ENCODE results near the gene MRPL14.
"Not testable (repeated sequence)": the region's sequence is repeated elsewhere in the genome, so short reads cannot be mapped to it uniquely, and the experiment has no call there.

The MRPL14 gene

DNA sequence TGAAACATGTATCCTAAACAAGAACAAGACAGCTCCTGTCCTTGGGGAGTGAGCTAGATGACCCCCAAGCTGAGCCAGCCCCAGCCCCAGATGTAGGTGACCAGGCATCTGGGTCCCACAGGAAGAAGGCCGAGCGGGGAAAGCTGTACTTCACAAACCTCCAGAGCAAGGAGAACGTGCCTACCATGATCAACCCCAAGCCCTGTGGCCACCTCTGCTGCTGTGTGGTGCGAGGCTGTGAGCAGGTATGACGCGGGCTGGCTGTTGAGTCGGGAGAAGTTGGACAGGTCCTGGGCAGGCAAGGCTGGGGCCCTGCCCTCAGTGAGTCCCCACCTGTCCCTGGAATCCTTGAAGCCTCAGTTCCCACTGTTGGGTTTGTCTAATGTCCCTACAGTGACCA lies 20.0 kb upstream of the MRPL14 start:
- Histone ChIP-seq H3K4me1 (ENCODE audit: control insufficient read depth, low read depth, low read length) (no peaks in the 10 kb centered on the region), H3K4me3 (ENCODE audit: low read length) (no peak overlapping the region), H3K36me3 (ENCODE audit: control insufficient read depth, low read depth, low read length) (peaks cover 57% of the 10 kb centered on the region), H3K9ac (ENCODE audit: low read length) (no peak overlapping the region), H3K27ac (ENCODE audit: low read length) (no peak overlapping the region), H3K9me3 (ENCODE audit: control insufficient read depth, low read depth, low read length) (no peaks in the 10 kb centered on the region), H3K27me3 (ENCODE audit: control insufficient read depth, insufficient read depth, low read length) (no peaks in the 10 kb centered on the region)

DNA sequence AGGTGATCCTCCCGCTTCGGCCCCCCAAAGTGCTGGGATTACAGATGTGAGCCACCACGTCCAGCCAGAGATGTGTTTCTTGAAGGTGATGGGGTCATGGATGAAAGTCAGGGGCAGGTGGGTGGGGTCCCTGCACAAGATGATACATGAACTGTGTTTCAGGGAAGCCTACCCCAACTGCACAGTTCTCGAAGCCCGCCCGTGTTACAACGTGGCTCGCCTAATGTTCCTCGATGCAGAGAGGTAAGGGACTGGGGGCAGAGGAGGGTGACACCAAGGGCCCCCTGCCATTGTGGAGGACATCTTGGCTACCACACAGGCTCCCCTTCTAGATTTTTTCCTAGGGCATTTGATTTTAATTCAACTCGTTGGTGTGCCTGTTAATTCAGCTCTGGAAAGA lies 19.4 kb upstream of the MRPL14 start:
- Histone ChIP-seq H3K36me3 (ENCODE audit: control insufficient read depth, low read depth, low read length) (peaks cover 57% of the 10 kb centered on the region), H3K9me3 (ENCODE audit: control insufficient read depth, low read depth, low read length) (no peaks in the 10 kb centered on the region), H3K9ac (ENCODE audit: low read length) (no peak overlapping the region), H3K27me3 (ENCODE audit: control insufficient read depth, insufficient read depth, low read length) (no peaks in the 10 kb centered on the region), H3K4me3 (ENCODE audit: low read length) (no peak overlapping the region), H3K4me1 (ENCODE audit: control insufficient read depth, low read depth, low read length) (no peaks in the 10 kb centered on the region), H3K27ac (ENCODE audit: low read length) (no peak overlapping the region)

DNA sequence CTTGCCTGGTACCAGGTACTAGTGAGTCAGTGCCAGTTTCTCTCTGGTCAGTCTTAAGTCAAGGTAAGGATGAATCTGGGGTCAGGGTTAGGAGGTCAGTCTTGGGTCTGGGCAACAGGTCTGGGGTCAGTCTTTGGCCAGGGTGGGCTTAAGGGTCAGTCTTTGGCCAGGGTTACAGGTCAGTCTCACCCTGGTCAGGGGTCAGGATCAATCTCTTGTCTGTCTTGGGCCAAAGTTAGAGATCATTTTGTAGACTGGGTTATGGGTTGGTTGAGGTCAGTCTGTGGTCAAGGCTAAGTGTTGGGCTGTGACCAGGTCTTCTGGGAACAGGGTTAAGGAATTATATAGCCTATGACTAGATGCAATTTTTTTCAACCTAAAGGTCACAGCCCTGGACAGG lies 18.6 kb upstream of the MRPL14 start:
- Histone ChIP-seq H3K4me1 (ENCODE audit: control insufficient read depth, low read depth, low read length) (no peaks in the 10 kb centered on the region), H3K27ac (ENCODE audit: low read length) (no peak overlapping the region), H3K9me3 (ENCODE audit: control insufficient read depth, low read depth, low read length) (no peaks in the 10 kb centered on the region), H3K27me3 (ENCODE audit: control insufficient read depth, insufficient read depth, low read length) (no peaks in the 10 kb centered on the region), H3K4me3 (ENCODE audit: low read length) (no peak overlapping the region), H3K9ac (ENCODE audit: low read length) (no peak overlapping the region), H3K36me3 (ENCODE audit: control insufficient read depth, low read depth, low read length) (peaks cover 59% of the 10 kb centered on the region)

DNA sequence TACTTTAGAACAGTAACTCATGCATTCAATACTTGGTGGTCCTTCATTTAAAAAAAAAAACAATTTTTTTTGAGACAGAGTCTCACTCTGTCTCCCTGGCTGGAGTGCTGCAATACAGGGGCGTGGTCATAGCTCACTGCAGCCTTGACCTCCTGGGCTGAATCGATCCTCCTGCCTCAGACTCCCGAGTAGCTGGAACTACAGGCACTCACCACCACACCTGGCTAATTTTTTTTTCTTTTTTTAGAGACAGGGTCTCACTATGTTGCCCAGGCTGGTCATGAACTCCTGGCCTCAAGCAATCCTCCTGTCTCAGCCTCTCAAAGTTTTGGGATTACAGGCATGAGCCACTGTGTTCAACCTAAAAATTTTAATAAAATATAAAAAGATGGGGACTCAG lies 17.3 kb upstream of the MRPL14 start:
- H3K9me3 ChIP-seq (ENCODE audit: control insufficient read depth, low read depth, low read length); H3K27me3 ChIP-seq (ENCODE audit: control insufficient read depth, insufficient read depth, low read length); H3K4me1 ChIP-seq (ENCODE audit: control insufficient read depth, low read depth, low read length); H3K27ac ChIP-seq (ENCODE audit: low read length); H3K9ac ChIP-seq (ENCODE audit: low read length); H3K4me3 ChIP-seq (ENCODE audit: low read length): not testable (repeated sequence)
- peaks cover 59% of the 10 kb centered on the region for H3K36me3 ChIP-seq (ENCODE audit: control insufficient read depth, low read depth, low read length)

DNA sequence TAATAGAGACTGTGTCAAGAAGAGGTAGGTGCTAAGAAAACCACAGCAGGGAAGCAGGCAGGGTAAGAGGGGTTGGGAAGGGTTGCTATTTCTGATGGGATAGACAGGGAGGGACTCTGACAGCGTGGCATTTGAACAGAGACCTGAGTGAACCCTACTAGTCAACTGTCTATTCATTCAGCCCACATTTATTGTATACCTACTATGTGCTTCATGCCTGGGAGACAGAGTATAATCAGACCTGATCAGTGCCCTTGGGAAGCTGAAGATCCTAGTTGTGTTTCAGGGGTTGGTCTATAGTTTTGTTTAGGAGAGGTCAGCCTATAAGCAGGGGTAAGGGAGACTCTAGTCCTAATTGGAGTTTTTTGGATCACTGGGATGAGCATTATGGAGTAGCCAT lies 16.5 kb upstream of the MRPL14 start:
- Histone ChIP-seq H3K27me3 (ENCODE audit: control insufficient read depth, insufficient read depth, low read length) (no peaks in the 10 kb centered on the region), H3K9ac (ENCODE audit: low read length) (no peak overlapping the region), H3K9me3 (ENCODE audit: control insufficient read depth, low read depth, low read length) (no peaks in the 10 kb centered on the region), H3K4me3 (ENCODE audit: low read length) (no peak overlapping the region), H3K4me1 (ENCODE audit: control insufficient read depth, low read depth, low read length) (peaks cover 2% of the 10 kb centered on the region), H3K36me3 (ENCODE audit: control insufficient read depth, low read depth, low read length) (peaks cover 52% of the 10 kb centered on the region), H3K27ac (ENCODE audit: low read length) (no peak overlapping the region)

DNA sequence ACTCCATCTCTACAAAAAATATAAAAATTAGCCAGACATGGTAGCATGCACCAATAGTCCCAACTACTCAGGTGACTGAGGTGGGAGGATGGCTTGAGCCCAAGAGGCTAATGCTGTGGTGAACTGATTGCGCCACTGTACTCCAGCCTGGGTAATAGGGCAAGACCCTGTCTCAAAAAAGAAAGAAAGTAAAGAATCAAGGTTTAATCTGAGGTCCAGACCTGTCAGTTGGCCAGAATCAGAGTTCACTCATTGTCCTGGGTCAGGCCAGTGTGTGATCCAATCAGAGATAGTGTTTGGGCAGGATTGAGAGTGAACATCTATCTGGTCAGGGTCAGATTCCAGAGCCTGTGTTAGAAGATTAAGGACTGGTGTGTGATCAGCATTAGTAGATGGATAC lies 15.6 kb upstream of the MRPL14 start:
- Histone ChIP-seq H3K36me3 (ENCODE audit: control insufficient read depth, low read depth, low read length) (peaks cover 43% of the 10 kb centered on the region), H3K27me3 (ENCODE audit: control insufficient read depth, insufficient read depth, low read length) (no peaks in the 10 kb centered on the region), H3K9me3 (ENCODE audit: control insufficient read depth, low read depth, low read length) (no peaks in the 10 kb centered on the region), H3K4me1 (ENCODE audit: control insufficient read depth, low read depth, low read length) (peaks cover 3% of the 10 kb centered on the region), H3K27ac (ENCODE audit: low read length) (no peak overlapping the region), H3K4me3 (ENCODE audit: low read length) (no peak overlapping the region), H3K9ac (ENCODE audit: low read length) (no peak overlapping the region)

DNA sequence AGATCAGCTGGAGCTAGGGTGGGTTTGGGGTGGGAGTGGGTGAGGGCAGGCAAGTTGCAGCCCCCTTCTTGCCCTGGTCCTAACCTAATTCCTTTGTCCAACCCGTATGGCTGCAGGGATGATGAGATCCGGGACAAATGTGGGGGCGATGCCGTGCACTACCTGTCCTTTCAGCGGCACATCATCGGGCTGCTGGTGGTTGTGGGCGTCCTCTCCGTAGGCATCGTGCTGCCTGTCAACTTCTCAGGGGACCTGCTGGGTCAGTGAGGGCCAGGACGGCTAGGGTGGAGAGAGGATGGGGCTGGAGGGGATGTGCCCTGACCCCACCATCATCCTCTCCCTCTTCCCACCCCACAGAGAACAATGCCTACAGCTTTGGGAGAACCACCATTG lies 12.1 kb upstream of the MRPL14 start:
- peaks cover 30% of the 10 kb centered on the region for H3K36me3 ChIP-seq (ENCODE audit: control insufficient read depth, low read depth, low read length)
- no peak overlapping the region for H3K9ac ChIP-seq (ENCODE audit: low read length)
- H3K4me1 ChIP-seq (ENCODE audit: control insufficient read depth, low read depth, low read length), result peaks cover 3% of the 10 kb centered on the region
- H3K9me3 ChIP-seq (ENCODE audit: control insufficient read depth, low read depth, low read length), result no peaks in the 10 kb centered on the region
- no peak overlapping the region for H3K27ac ChIP-seq (ENCODE audit: low read length)
- H3K27me3 ChIP-seq (ENCODE audit: control insufficient read depth, insufficient read depth, low read length), result no peaks in the 10 kb centered on the region
- H3K4me3 ChIP-seq (ENCODE audit: low read length), result no peak overlapping the region

DNA sequence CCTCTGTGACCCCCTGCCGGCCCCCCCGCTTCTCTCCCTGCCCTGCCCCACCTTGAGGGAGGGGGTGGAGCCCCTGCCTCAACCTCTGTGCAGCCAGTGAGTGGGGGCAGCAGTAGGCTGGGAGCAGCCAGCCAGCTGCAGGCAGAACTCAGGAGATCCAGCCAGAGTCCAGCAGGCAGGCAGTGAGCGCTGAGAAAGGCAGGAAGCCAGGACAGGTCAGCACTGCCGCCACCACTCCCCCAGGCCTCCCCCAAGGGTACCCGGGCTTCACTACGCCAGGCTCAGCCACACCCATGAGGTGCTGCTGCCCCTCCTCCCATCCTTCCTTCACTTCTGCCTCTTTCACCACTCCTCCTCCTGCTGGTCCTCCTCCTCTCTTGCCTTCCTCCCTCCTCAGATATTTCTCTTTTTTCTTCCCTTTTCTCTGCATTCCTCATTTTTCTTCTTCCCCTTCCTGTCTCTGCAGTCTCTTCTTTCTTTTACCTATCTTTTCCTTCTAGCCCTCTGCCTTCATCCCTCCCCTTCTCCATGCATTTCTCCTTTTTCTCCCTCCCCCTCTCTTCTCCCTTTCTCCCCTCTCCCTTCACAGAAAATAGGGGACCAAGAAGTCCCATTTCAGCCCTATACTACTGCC lies 11.6 kb upstream of the MRPL14 start:
- Histone ChIP-seq H3K9me3 (ENCODE audit: control insufficient read depth, low read depth, low read length) (no peaks in the 10 kb centered on the region), H3K4me1 (ENCODE audit: control insufficient read depth, low read depth, low read length) (peaks cover 7% of the 10 kb centered on the region), H3K27ac (ENCODE audit: low read length) (no peak overlapping the region), H3K9ac (ENCODE audit: low read length) (no peak overlapping the region), H3K27me3 (ENCODE audit: control insufficient read depth, insufficient read depth, low read length) (no peaks in the 10 kb centered on the region), H3K4me3 (ENCODE audit: low read length) (no peak overlapping the region), H3K36me3 (ENCODE audit: control insufficient read depth, low read depth, low read length) (peaks cover 26% of the 10 kb centered on the region)

DNA sequence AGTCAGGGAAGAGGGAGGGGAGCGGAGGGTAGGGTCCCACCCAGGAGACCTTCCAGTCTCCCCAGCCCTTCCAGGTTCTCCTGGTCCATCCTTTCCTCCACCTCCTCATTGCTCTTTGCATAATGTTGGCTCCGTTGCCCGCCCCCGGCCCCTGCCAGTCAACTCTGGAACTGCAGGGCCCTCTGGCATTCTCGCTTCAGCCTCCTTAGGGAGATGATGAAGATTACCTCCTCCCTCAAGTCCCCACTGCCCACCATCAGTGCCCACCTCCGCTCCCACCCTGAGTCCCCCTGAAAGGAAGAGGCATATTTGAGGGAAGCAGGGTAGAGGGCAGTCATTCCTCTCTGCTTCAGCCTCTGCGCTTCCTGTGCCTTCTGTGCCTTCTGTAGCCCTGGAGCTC lies 8.6 kb upstream of the MRPL14 start:
- peaks cover 14% of the 10 kb centered on the region for H3K36me3 ChIP-seq (ENCODE audit: control insufficient read depth, low read depth, low read length)
- peaks cover 16% of the 10 kb centered on the region for H3K4me1 ChIP-seq (ENCODE audit: control insufficient read depth, low read depth, low read length)
- no peak overlapping the region for H3K4me3 ChIP-seq (ENCODE audit: low read length)
- H3K27ac ChIP-seq (ENCODE audit: low read length), result no peak overlapping the region
- H3K9ac ChIP-seq (ENCODE audit: low read length), result no peak overlapping the region
- H3K9me3 ChIP-seq (ENCODE audit: control insufficient read depth, low read depth, low read length), result no peaks in the 10 kb centered on the region
- H3K27me3 ChIP-seq (ENCODE audit: control insufficient read depth, insufficient read depth, low read length), result no peaks in the 10 kb centered on the region

DNA sequence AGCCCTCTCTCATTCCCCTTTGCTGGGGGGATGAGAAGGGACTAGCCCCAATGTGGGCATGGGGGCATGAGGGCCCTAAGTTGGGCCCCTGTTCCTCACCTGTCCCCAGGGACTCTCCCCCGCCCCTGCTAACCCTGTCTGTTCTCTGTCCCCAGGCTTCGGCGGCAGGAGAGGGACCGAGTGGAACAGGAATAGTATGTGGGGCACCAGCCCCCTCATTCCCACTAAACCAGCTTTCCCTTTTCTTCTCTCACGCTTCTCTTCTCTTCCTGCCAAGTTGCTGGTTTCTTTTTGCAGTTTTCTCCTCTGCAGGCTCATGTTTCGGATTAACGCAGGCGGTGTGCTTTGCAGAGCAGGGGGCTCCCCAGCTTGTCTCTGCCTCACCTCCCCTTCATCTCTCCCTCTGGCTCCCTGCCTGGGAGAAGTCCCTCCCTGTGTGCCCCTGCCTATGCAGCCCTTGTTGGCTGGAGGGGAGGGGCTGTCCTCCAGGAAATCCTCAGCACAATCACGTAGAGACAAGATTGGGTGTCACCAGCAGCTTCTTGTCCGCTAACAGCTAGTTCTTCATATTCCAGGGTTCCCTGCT lies 8.0 kb upstream of the MRPL14 start:
- no peak overlapping the region for H3K4me3 ChIP-seq (ENCODE audit: low read length)
- H3K27me3 ChIP-seq (ENCODE audit: control insufficient read depth, insufficient read depth, low read length), result no peaks in the 10 kb centered on the region
- H3K9ac ChIP-seq (ENCODE audit: low read length), result no peak overlapping the region
- peaks cover 8% of the 10 kb centered on the region for H3K36me3 ChIP-seq (ENCODE audit: control insufficient read depth, low read depth, low read length)
- peaks cover 16% of the 10 kb centered on the region for H3K4me1 ChIP-seq (ENCODE audit: control insufficient read depth, low read depth, low read length)
- no peak overlapping the region for H3K27ac ChIP-seq (ENCODE audit: low read length)
- no peaks in the 10 kb centered on the region for H3K9me3 ChIP-seq (ENCODE audit: control insufficient read depth, low read depth, low read length)

DNA sequence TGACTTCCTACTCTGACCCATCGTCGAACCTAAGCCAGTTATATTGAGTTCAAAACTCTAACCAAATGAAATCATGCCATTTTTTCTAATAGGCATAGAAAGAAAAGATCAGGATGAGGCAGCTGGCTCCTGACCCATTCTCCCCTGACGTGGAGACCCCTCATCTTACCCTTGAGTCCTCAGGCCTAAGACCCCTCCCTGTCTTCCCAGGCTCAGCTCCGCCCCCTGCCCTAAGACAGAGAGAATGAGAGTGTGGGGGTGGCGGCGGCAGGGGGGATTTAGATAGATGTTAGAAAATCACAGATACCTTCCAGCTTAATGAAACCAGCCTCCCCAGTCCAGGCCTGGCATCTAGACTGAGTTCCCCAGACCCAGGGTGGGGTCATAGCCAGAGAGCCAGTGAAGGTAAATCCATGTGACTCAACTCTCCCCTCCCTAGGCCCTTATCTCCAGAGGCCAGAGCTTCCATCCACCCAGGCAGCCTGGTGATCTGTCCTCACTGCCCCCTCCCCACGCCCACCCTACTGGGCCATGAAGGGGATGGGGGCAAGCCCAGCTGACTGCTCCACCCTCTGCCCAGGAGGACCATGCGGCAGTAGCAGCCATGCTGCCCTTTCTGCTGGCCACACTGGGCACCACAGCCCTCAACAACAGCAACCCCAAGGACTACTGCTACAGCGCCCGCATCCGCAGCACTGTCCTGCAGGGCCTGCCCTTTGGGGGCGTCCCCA lies 6.9 kb upstream of the MRPL14 start:
- H3K4me3 ChIP-seq (ENCODE audit: low read length), result no peak overlapping the region
- no peak overlapping the region for H3K9ac ChIP-seq (ENCODE audit: low read length)
- no peaks in the 10 kb centered on the region for H3K9me3 ChIP-seq (ENCODE audit: control insufficient read depth, low read depth, low read length)
- no peaks in the 10 kb centered on the region for H3K27me3 ChIP-seq (ENCODE audit: control insufficient read depth, insufficient read depth, low read length)
- peaks cover 16% of the 10 kb centered on the region for H3K4me1 ChIP-seq (ENCODE audit: control insufficient read depth, low read depth, low read length)
- no peak overlapping the region for H3K27ac ChIP-seq (ENCODE audit: low read length)
- peaks cover 5% of the 10 kb centered on the region for H3K36me3 ChIP-seq (ENCODE audit: control insufficient read depth, low read depth, low read length)
